Neural crest cell (in vitro differentiated cells): Measurements from ENCODE around the gene MDK. TPM values are rescaled to one million over a fixed set of nuclear protein-coding genes. Genes with fewer than 3 reads are reported as not detected.
A peak's percentile ranks its signal among the peaks of the same experiment; 100 is the strongest.

Experiments
- DNase-seq: peaks from one replicate; pipeline ENCODE4 v3.0.0; 2021; ENCODE audit warnings: low read depth, mixed read lengths, low spot score
- H3K27ac Mint-ChIP-seq: one replicate; pipeline ENCODE4 v1.8.0; 2021; ENCODE audit warnings: mild to moderate bottlenecking, mixed read lengths; ENCODE audit not compliant: unreplicated experiment
- H3K27me3 Mint-ChIP-seq: 2 replicates; pipeline ENCODE4 v1.8.0; 2021; ENCODE audit warnings: low read depth, mild to moderate bottlenecking, mixed read lengths
- H3K36me3 Mint-ChIP-seq: 2 replicates; pipeline ENCODE4 v1.8.0; 2021; ENCODE audit warnings: low read depth, mild to moderate bottlenecking, mixed read lengths
- H3K4me1 Mint-ChIP-seq: 2 replicates; pipeline ENCODE4 v1.8.0; 2021; ENCODE audit warnings: mixed read lengths
- H3K4me3 Mint-ChIP-seq: one replicate; pipeline ENCODE4 v1.8.0; 2021; ENCODE audit warnings: mild to moderate bottlenecking, mixed read lengths
- H3K9me3 Mint-ChIP-seq: 2 replicates; pipeline ENCODE4 v1.8.0; 2021; ENCODE audit warnings: mixed read lengths
- long read RNA-seq: library from polyadenylated mRNA; unstranded; transcript quantifications from one replicate; pipeline ENCODE4 v2.0.0, GENCODE V29; 2020
- total RNA-seq: library from RNA; stranded (reverse); gene quantifications from 2 replicates; pipeline ENCODE4 v1.2.1, GENCODE V29; 2021
- TF ChIP-seq, protein P1 (sequence below): fragments of 200-600 bp; sonication (generic); conservative IDR thresholded peaks from 2 replicates; pipeline ENCODE4 v1.5.0; 2021; ENCODE audit warnings: antibody characterized with exemption, mild to moderate bottlenecking

The MDK gene, protein sequence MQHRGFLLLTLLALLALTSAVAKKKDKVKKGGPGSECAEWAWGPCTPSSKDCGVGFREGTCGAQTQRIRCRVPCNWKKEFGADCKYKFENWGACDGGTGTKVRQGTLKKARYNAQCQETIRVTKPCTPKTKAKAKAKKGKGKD
- 781 and 821 TPM in 2 replicates for total RNA-seq
- long read RNA-seq, transcript MDK-203 (5 exons, 828 nt) = major isoform, 16 of 21 reads
- long read RNA-seq, partial matches to known transcripts = 3 of 21 reads
- long read RNA-seq, other reads (novel, unspliced or antisense) = 0 of 21 reads

DNA sequence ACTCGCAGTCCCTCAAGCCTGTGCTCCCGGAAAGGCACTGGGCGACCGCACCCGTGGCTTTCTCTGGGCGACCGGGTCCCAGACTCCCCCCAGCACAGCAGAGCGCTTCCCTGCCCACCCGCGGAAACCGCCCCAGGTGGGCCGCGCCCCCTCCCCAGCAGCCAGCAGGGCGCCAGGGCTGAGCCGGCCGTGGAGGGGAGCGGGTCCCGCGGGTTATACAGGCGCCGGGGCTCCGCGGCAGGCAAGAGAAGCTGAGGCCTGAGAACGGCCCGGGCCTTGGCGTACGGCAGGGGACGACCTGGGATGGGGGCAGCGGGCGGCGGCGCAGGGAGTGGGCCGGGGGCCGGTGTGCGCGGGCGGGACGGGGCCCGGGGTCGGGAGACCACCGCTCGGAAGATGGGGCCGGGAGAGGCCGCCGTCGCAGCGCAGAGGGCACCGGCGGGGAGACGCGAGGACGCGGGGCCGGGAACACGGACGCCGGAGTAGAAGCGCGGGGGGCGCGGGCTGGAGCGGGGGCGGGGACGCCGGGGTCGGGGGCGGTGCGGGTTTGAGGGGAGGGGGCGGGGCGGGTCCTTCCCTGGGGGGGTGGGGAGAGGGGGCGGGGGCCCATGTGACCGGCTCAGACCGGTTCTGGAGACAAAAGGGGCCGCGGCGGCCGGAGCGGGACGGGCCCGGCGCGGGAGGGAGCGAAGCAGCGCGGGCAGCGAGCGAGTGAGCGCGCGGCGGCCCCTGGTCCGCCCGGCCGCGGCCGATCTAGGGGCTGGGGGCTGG, at the start of gene MDK:
Gene MDK, plus strand, starts transcription at position 622 of the 771 bp plus-strand sequence. CDS start 389 bp downstream, outside the sequence.
- Mint-ChIP-seq H3K27me3 (peaks cover 18% of the 10 kb centered on the region), H3K27ac (peak within 1 kb of the TSS; percentile 96), H3K36me3 (peaks cover 2% of the 10 kb centered on the region), H3K9me3 (no peaks in the 10 kb centered on the region), H3K4me3 (peak within 1 kb of the TSS; percentile 91), H3K4me1 (peaks cover 24% of the 10 kb centered on the region)
- TF ChIP-seq, protein P1, sequence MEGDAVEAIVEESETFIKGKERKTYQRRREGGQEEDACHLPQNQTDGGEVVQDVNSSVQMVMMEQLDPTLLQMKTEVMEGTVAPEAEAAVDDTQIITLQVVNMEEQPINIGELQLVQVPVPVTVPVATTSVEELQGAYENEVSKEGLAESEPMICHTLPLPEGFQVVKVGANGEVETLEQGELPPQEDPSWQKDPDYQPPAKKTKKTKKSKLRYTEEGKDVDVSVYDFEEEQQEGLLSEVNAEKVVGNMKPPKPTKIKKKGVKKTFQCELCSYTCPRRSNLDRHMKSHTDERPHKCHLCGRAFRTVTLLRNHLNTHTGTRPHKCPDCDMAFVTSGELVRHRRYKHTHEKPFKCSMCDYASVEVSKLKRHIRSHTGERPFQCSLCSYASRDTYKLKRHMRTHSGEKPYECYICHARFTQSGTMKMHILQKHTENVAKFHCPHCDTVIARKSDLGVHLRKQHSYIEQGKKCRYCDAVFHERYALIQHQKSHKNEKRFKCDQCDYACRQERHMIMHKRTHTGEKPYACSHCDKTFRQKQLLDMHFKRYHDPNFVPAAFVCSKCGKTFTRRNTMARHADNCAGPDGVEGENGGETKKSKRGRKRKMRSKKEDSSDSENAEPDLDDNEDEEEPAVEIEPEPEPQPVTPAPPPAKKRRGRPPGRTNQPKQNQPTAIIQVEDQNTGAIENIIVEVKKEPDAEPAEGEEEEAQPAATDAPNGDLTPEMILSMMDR = no peak
- peak; percentile 56 for DNase-seq

DNA sequence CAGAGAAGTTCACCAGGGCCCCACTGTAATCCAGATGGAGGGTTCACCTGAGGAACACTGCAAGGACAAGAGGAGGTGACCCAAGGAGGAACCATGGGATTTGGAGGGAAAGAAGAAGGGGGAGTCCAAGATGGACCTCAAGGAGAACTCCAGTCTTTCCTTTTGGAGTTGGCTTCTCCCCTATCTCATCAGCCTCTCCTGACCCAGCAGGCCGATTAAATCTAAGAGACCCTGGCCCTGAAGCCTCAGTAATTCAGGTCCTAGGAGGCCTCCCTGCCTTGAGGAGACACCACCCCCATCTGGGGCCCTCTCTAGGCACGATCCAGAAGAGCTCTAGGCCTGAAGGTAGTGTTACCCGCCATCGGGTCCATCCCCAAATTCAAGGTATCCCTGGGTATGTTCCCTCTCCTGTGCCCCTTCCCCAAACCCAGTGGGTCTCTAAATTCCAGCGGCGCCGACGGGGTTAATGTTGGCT, 49.3 kb upstream of the MDK start:
- H3K4me1 Mint-ChIP-seq = peaks cover 27% of the 10 kb centered on the region
- TF ChIP-seq, protein P1 = no peak
- DNase-seq = no peak
- no peaks in the 10 kb centered on the region for H3K36me3 Mint-ChIP-seq
- no peaks in the 10 kb centered on the region for H3K9me3 Mint-ChIP-seq
- no peak overlapping the region for H3K27ac Mint-ChIP-seq
- peak overlapping the region; percentile 62 for H3K4me3 Mint-ChIP-seq
- peaks cover 63% of the 10 kb centered on the region for H3K27me3 Mint-ChIP-seq

DNA sequence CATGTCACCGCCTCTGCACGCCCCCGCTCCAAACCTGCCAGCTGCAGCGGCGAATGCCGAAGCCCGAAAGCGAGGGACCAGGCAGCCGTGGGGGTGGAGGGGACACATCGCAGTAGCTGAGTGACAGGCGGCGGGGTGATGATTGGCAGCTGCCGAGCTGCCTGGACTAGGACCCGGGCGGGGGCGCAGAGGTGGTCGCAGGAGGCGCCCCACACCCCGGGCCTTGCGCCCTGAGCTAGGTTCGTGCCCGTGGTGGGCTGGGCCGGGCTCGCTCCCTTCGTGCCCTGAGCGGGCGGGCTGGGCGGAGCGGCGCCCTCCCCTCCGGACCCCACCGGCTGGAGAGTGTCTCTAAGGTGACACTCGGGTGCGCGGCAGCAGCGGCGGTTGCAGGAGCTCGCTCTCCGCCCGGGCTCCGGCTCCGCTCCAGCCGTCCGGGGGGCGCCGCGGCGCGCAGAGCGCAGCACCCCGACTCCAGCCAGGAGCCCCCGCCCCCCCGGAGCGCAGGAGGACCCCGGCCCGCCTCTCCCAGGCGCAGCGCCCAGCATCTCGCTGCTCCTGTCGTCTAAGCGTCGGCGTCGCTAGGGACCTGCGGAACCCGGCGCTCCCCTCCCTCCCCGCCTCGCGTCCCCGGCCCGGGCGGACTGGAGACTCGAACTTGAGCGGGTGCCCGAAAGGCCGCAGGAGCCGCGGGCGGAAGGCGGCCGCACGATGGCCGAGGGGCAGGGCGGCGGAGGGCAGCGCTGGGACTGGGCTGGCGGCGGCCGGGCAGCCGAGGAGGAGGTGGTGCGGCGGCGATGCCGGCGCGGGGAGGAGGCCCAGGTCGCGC, 48.7 kb upstream of the MDK start:
- H3K36me3 Mint-ChIP-seq = no peaks in the 10 kb centered on the region
- H3K9me3 Mint-ChIP-seq = no peaks in the 10 kb centered on the region
- DNase-seq = no peak
- peaks cover 60% of the 10 kb centered on the region for H3K27me3 Mint-ChIP-seq
- H3K27ac Mint-ChIP-seq = no peak overlapping the region
- H3K4me3 Mint-ChIP-seq = peak overlapping the region; percentile 62
- TF ChIP-seq, protein P1 = no peak
- peaks cover 30% of the 10 kb centered on the region for H3K4me1 Mint-ChIP-seq

DNA sequence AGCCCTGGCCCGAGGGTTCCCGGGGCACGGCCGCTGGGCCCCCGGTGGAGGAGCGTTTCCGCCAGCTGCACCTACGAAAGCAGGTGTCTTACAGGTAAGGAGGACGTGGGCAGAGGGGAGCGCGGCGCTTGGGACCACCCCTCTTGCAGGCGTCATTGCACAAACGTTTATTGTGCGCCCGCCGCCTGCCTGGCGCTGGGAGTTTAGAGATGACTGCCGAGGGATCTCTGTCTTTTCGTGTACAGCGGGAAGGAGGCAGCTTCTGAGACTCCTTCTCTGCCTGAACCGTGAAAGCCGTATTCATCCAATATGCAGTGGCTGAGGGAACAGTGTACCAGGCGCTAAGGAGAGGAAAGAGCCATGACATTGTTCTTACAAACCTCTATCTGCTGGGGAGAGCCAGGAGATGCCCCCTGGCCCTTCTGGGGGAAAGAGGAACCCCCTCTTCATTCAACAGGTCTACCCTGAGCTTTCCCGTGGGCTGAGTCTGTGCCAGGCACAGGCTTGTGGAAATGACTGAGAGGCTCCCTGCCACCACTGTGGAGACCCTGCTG, 48.0 kb upstream of the MDK start:
- no peaks in the 10 kb centered on the region for H3K9me3 Mint-ChIP-seq
- DNase-seq = no peak
- H3K36me3 Mint-ChIP-seq = no peaks in the 10 kb centered on the region
- H3K4me1 Mint-ChIP-seq = peaks cover 35% of the 10 kb centered on the region
- peak overlapping the region; percentile 72 for H3K4me3 Mint-ChIP-seq
- no peak overlapping the region for H3K27ac Mint-ChIP-seq
- TF ChIP-seq, protein P1 = no peak
- H3K27me3 Mint-ChIP-seq = peaks cover 57% of the 10 kb centered on the region

DNA sequence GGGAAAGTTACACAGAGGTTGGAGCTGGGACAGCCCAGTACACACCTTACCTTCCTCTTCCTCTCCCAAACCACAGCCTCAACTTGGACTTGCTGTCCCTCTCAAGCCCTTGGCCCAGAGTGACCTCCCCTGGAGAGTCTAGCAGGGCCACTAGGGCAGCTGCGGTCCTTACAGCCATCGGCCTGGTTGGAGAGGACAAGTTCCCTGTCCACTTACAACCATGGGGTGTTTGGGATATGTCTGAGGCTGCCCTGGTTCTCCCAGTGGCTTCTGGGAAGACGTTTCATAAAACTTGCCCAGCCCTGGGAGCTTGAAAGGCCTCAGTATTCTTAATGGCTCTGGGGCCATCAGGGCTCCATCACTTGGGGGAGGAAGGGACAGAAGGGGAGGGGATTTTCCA, 47.3 kb upstream of the MDK start:
- peaks cover 58% of the 10 kb centered on the region for H3K27me3 Mint-ChIP-seq
- H3K27ac Mint-ChIP-seq = no peak overlapping the region
- no peak for DNase-seq
- H3K36me3 Mint-ChIP-seq = no peaks in the 10 kb centered on the region
- H3K9me3 Mint-ChIP-seq = no peaks in the 10 kb centered on the region
- H3K4me1 Mint-ChIP-seq = peaks cover 43% of the 10 kb centered on the region
- TF ChIP-seq, protein P1 = no peak
- peak overlapping the region; percentile 41 for H3K4me3 Mint-ChIP-seq
